HepG2 (cell line): ENCODE measurements around the gene DPT. TPM values are rescaled to one million over a fixed set of nuclear protein-coding genes. Genes with fewer than 3 reads are reported as not detected.

Source experiments
- CBFB ChIP-seq: sonication (generic); formaldehyde crosslinking; IDR thresholded peaks from 2 replicates; pipeline ENCODE4 v1.4.0; 2020; ENCODE audit warnings: missing genetic modification reagents
- DMAP1 ChIP-seq: IDR thresholded peaks from 2 replicates; pipeline ENCODE4 v1.6.1; 2016
- ERF ChIP-seq: IDR thresholded peaks from 2 replicates; pipeline ENCODE4 v1.6.1; 2018; ENCODE audit warnings: missing biosample characterization, missing genetic modification reagents
- JUND ChIP-seq: sonication (generic); formaldehyde crosslinking; IDR thresholded peaks from 2 replicates; pipeline ENCODE4 v1.8.0; 2022; ENCODE audit warnings: mild to moderate bottlenecking, missing genetic modification reagents
- PAWR ChIP-seq: sonication (generic); formaldehyde crosslinking; IDR thresholded peaks from 2 replicates; pipeline ENCODE4 v1.4.0; 2020; ENCODE audit warnings: missing genetic modification reagents, mild to moderate bottlenecking, borderline replicate concordance
- PRMT3 ChIP-seq: sonication (generic); formaldehyde crosslinking; IDR thresholded peaks from 2 replicates; pipeline ENCODE4 v1.8.1; 2022; ENCODE audit warnings: low read depth, mild to moderate bottlenecking, moderate library complexity, missing genetic modification reagents, borderline replicate concordance
- RELA ChIP-seq: sonication (generic); formaldehyde crosslinking; IDR thresholded peaks from 2 replicates; pipeline ENCODE4 v1.4.0; 2020; ENCODE audit warnings: missing genetic modification reagents
- SIN3B ChIP-seq: fragments of 150-350 bp; IDR thresholded peaks from 2 replicates; pipeline ENCODE4 v1.6.1; 2014; ENCODE audit warnings: low read length
- TAF15 ChIP-seq: fragments of 200-400 bp; formaldehyde crosslinking; IDR thresholded peaks from one replicate; pipeline ENCODE4 v1.6.1; 2018; ENCODE audit warnings: mild to moderate bottlenecking, low read depth, low read length; ENCODE audit not compliant: poor library complexity, severe bottlenecking
- UBTF ChIP-seq: sonication (generic); formaldehyde crosslinking; IDR thresholded peaks from 2 replicates; pipeline ENCODE4 v1.4.0; 2020; ENCODE audit warnings: mild to moderate bottlenecking, missing genetic modification reagents
- ZNF10 ChIP-seq: sonication (generic); formaldehyde crosslinking; IDR thresholded peaks from 2 replicates; pipeline ENCODE4 v1.4.0; 2020; ENCODE audit warnings: mild to moderate bottlenecking, low read depth, missing genetic modification reagents, borderline replicate concordance
- ZNF317 ChIP-seq: sonication (generic); formaldehyde crosslinking; IDR thresholded peaks from 2 replicates; pipeline ENCODE4 v1.5.0; 2020; ENCODE audit warnings: mild to moderate bottlenecking, missing genetic modification reagents
- ZNF512 ChIP-seq: sonication (generic); formaldehyde crosslinking; IDR thresholded peaks from 2 replicates; pipeline ENCODE4 v1.4.0; 2020; ENCODE audit warnings: mild to moderate bottlenecking, missing genetic modification reagents
- ZNF530 ChIP-seq: sonication (generic); formaldehyde crosslinking; IDR thresholded peaks from 2 replicates; pipeline ENCODE4 v1.5.0; 2020; ENCODE audit warnings: low read depth, mild to moderate bottlenecking, missing genetic modification reagents
- ZNF549 ChIP-seq: sonication (generic); formaldehyde crosslinking; IDR thresholded peaks from 2 replicates; pipeline ENCODE4 v1.5.0; 2020; ENCODE audit warnings: missing genetic modification reagents
- ZNF607 ChIP-seq: sonication (generic); formaldehyde crosslinking; IDR thresholded peaks from 2 replicates; pipeline ENCODE4 v1.5.1; 2020; ENCODE audit warnings: missing genetic modification reagents, mild to moderate bottlenecking, borderline replicate concordance
- ZNF670 ChIP-seq: sonication (generic); formaldehyde crosslinking; IDR thresholded peaks from 2 replicates; pipeline ENCODE4 v1.8.0; 2022; ENCODE audit warnings: mild to moderate bottlenecking, missing genetic modification reagents, borderline replicate concordance
- ZSCAN31 ChIP-seq: sonication (generic); formaldehyde crosslinking; IDR thresholded peaks from 2 replicates; pipeline ENCODE4 v1.5.0; 2020; ENCODE audit warnings: low read depth, mild to moderate bottlenecking, missing genetic modification reagents
- polyA plus RNA-seq, 8 experiments: library from polyadenylated mRNA; depleted of rRNA in 3 of 8; stranded (reverse) in 7 of 8; unstranded in 1 of 8; fragments of >200 nt; fragmentation: Illumina TruSeq in 4 of 8; extraction: Trizol in 4 of 8; gene quantifications; 2 replicates each; pipeline versions ENCODE4 v1.2.1 to v1.2.3, GENCODE V29; 2011 to 2016; ENCODE audit warnings: low read depth in 4 of 8, missing spikeins in 1 of 8, mixed read lengths in 1 of 8; ENCODE audit not compliant: insufficient read depth in 1 of 8
- total RNA-seq, 5 experiments: library from RNA; depleted of rRNA; stranded (reverse); fragments of >200 nt; fragmentation: Illumina TruSeq; extraction: Trizol; gene quantifications; 2 replicates each; pipeline ENCODE4 v1.2.3, GENCODE V29; 2016; ENCODE audit warnings: low read depth in 1 of 5
- TF ChIP-seq, protein P1 (sequence below): sonication (generic); formaldehyde crosslinking; IDR thresholded peaks from 2 replicates; pipeline ENCODE4 v1.9.0; 2022; ENCODE audit warnings: missing genetic modification reagents, mild to moderate bottlenecking, borderline replicate concordance
- TF ChIP-seq, protein P2 (sequence below): sonication (generic); formaldehyde crosslinking; IDR thresholded peaks from 2 replicates; pipeline ENCODE4 v1.8.1; 2022; ENCODE audit warnings: mild to moderate bottlenecking, missing genetic modification reagents
- TF ChIP-seq, protein P3 (sequence below): sonication (generic); formaldehyde crosslinking; IDR thresholded peaks from 2 replicates; pipeline ENCODE4 v1.8.0; 2022; ENCODE audit warnings: missing genetic modification reagents, mild to moderate bottlenecking, borderline replicate concordance

Gene DPT
- total and polyA plus RNA-seq, 2 of the 13 experiments (the other 11 are each of a cell fraction or from before 2014, with no cell fraction given) = 0.04 TPM; not detected in 1

- TF ChIP-seq ZNF670 (CRISPR knock-in tag) = peak; percentile 53; the same call in 1 of the 2 replicates
- TF ChIP-seq ERF = no peak
- no peak for TF ChIP-seq RELA (CRISPR knock-in tag)
- no peak for TF ChIP-seq ZSCAN31
- TF ChIP-seq ZNF512 (CRISPR knock-in tag) = no peak
- no peak; the same call in 1 of the 2 replicates for TF ChIP-seq ZNF317 (CRISPR knock-in tag)
- TF ChIP-seq, protein P1, sequence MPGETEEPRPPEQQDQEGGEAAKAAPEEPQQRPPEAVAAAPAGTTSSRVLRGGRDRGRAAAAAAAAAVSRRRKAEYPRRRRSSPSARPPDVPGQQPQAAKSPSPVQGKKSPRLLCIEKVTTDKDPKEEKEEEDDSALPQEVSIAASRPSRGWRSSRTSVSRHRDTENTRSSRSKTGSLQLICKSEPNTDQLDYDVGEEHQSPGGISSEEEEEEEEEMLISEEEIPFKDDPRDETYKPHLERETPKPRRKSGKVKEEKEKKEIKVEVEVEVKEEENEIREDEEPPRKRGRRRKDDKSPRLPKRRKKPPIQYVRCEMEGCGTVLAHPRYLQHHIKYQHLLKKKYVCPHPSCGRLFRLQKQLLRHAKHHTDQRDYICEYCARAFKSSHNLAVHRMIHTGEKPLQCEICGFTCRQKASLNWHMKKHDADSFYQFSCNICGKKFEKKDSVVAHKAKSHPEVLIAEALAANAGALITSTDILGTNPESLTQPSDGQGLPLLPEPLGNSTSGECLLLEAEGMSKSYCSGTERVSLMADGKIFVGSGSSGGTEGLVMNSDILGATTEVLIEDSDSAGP (CRISPR knock-in tag) = no peak
- TF ChIP-seq TAF15 = no peak
- no peak for TF ChIP-seq SIN3B
- TF ChIP-seq, protein P2, sequence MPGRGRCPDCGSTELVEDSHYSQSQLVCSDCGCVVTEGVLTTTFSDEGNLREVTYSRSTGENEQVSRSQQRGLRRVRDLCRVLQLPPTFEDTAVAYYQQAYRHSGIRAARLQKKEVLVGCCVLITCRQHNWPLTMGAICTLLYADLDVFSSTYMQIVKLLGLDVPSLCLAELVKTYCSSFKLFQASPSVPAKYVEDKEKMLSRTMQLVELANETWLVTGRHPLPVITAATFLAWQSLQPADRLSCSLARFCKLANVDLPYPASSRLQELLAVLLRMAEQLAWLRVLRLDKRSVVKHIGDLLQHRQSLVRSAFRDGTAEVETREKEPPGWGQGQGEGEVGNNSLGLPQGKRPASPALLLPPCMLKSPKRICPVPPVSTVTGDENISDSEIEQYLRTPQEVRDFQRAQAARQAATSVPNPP (CRISPR knock-in tag) = no peak
- no peak for TF ChIP-seq ZNF10
- TF ChIP-seq DMAP1 (CRISPR knock-in tag) = no peak
- TF ChIP-seq UBTF (CRISPR knock-in tag) = no peak
- TF ChIP-seq CBFB (CRISPR knock-in tag) = no peak
- TF ChIP-seq, protein P3, sequence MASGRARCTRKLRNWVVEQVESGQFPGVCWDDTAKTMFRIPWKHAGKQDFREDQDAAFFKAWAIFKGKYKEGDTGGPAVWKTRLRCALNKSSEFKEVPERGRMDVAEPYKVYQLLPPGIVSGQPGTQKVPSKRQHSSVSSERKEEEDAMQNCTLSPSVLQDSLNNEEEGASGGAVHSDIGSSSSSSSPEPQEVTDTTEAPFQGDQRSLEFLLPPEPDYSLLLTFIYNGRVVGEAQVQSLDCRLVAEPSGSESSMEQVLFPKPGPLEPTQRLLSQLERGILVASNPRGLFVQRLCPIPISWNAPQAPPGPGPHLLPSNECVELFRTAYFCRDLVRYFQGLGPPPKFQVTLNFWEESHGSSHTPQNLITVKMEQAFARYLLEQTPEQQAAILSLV = no peak
- no peak for TF ChIP-seq ZNF549 (CRISPR knock-in tag)
- no peak for TF ChIP-seq ZNF530 (CRISPR knock-in tag)
- no peak for TF ChIP-seq PAWR (CRISPR knock-in tag)
- no peak for TF ChIP-seq PRMT3
- no peak for TF ChIP-seq ZNF607 (CRISPR knock-in tag)
- TF ChIP-seq JUND = no peak
These were observed 35.7 kb downstream of the DPT start (continued) for GRCh38 chr1:168693197-168693871.
